Right atrium auricular region (tissue), 2 donors: ENCODE results near the gene TMEM59L. TPM values are rescaled to one million over a fixed set of nuclear protein-coding genes. Genes with fewer than 3 reads are reported as not detected.
A peak's percentile ranks its signal among the peaks of the same experiment; 100 is the strongest.

Source experiments
- DNase-seq: peaks from one replicate; pipeline ENCODE4 v3.0.0-alpha.2; 2019; ENCODE audit warnings: low spot score
- H3K27ac ChIP-seq, 2 donors: fragments of 200-600 bp; sonication (generic); 1 replicate in 1 of 2; 2 replicates in 1 of 2; pipeline ENCODE4 v1.5.1; 2016 to 2019
- H3K27me3 ChIP-seq, 2 donors: fragments of 200-600 bp; sonication (generic); one replicate each; pipeline versions ENCODE4 v1.5.1 to v1.6.0; 2017 to 2019
- H3K36me3 ChIP-seq: fragments of 200-600 bp; sonication (generic); one replicate; pipeline ENCODE4 v1.5.1; 2016
- H3K4me1 ChIP-seq, 2 donors: fragments of 200-600 bp; sonication (generic); one replicate each; pipeline versions ENCODE4 v1.5.1 to v1.6.0; 2017 to 2019
- H3K4me3 ChIP-seq, 2 donors: fragments of 200-600 bp; sonication (generic); 1 replicate in 1 of 2; 2 replicates in 1 of 2; pipeline ENCODE4 v1.5.1; 2017 to 2019; ENCODE audit warnings: mild to moderate bottlenecking in 1 of 2, moderate library complexity in 1 of 2
- H3K9me3 ChIP-seq, 2 donors: fragments of 200-600 bp; sonication (generic); one replicate each; pipeline ENCODE4 v1.5.1; 2019
- CTCF ChIP-seq, 2 donors: fragments of 200-600 bp; sonication (generic); IDR thresholded peaks; one replicate each; pipeline ENCODE4 v1.5.1; 2019; ENCODE audit warnings: antibody characterized with exemption in 2 of 2
- total RNA-seq, 2 donors: library from RNA; depleted of rRNA; stranded (reverse); fragments of >200 nt; gene quantifications; one replicate each; pipeline ENCODE4 v1.1.0, GENCODE V29; 2016

The TMEM59L gene
- total RNA-seq, 2 donors from 2014 or later: 2.2 to 3.0 TPM

DNA sequence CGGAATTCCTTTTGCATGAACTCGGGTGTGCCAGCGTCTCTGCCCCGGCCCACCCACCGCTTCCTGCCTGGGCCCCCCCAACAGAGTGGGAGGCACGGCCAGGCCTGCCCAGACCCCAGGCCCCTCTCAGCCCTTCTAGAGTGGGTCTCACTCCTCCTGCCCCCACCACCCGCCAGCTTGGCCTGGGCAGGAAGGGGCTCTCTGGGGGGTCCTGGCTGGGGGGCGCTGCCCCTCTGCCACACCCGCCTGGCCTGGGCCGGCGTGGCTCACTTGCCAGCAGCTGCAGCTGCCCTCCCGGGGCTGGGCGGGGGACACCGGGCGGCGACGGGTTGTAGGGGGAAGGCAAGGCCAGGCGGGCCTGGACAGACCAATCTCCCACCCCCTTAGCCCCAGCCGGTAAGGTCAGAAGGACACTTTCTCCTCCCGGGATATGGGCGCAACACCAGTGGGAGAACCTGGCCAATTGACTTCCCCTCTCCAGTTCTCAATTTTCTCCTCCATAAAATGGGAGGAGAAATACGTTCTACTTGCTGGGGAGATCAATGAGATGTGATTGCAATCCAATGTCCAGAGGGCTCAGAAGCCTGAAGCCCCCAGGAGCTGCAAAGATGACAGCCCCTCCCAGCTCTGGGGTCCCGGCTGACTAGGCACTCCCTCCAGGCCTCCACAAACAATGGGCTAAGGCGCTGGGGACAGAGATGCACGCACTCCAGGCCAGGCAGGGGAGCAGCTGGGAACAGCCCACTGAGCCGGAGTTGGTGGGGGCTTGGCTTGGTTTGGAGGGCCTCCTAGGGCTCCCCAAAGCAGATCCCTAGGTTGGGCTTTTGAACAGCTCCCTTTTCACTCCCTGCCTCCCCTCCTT, 8.5 kb upstream of the TMEM59L start:
- Histone ChIP-seq H3K4me3 (peak overlapping the region; percentile 19 to 53), H3K27ac (peak overlapping the region in 1 of 2 donors; percentile 53)

GRCh38 chr19:18604820-18605159, 7.9 kb upstream of the TMEM59L start:
- H3K9me3 ChIP-seq: no peaks in the 10 kb centered on the region
- H3K27me3 ChIP-seq: peaks cover 27 to 38% of the 10 kb centered on the region in 2 donors
- peak overlapping the region; percentile 32 to 53 for H3K4me3 ChIP-seq
- peaks cover 0 to 35% of the 10 kb centered on the region in 2 donors for H3K4me1 ChIP-seq
- DNase-seq: no peak
- H3K27ac ChIP-seq: peak overlapping the region in 1 of 2 donors; percentile 53
- TF ChIP-seq CTCF (IDR thresholded peaks at IDR 0.05): no peak
- no peaks in the 10 kb centered on the region for H3K36me3 ChIP-seq

More for the DNA sequence above, 8.5 kb upstream of the TMEM59L start:
- no peaks in the 10 kb centered on the region for H3K36me3 ChIP-seq
- peaks cover 27 to 34% of the 10 kb centered on the region in 2 donors for H3K27me3 ChIP-seq
- DNase-seq: no peak
- H3K9me3 ChIP-seq: no peaks in the 10 kb centered on the region
- TF ChIP-seq CTCF (IDR thresholded peaks at IDR 0.05): no peak
- H3K4me1 ChIP-seq: peaks cover 0 to 35% of the 10 kb centered on the region in 2 donors

- DNase-seq: no peak
- peak overlapping the region; percentile 32 to 53 for H3K4me3 ChIP-seq
- peaks cover 31 to 42% of the 10 kb centered on the region in 2 donors for H3K27me3 ChIP-seq
- H3K27ac ChIP-seq: peak overlapping the region in 1 of 2 donors; percentile 53
- no peaks in the 10 kb centered on the region for H3K9me3 ChIP-seq
- H3K36me3 ChIP-seq: no peaks in the 10 kb centered on the region
- peaks cover 0 to 35% of the 10 kb centered on the region in 2 donors for H3K4me1 ChIP-seq
- TF ChIP-seq CTCF (IDR thresholded peaks at IDR 0.05): no peak
Observed at GRCh38 chr19:18605196-18605545, 7.5 kb upstream of the TMEM59L start.

- Histone ChIP-seq H3K36me3 (no peaks in the 10 kb centered on the region), H3K4me3 (peak overlapping the region; percentile 32 to 53), H3K27me3 (peaks cover 37 to 47% of the 10 kb centered on the region in 2 donors), H3K27ac (peak overlapping the region; percentile 16 to 53), H3K9me3 (no peaks in the 10 kb centered on the region), H3K4me1 (peaks cover 0 to 39% of the 10 kb centered on the region in 2 donors)
- DNase-seq: no peak
- no peak for TF ChIP-seq CTCF (IDR thresholded peaks at IDR 0.05)
Observed at GRCh38 chr19:18605546-18606280, 7.0 kb upstream of the TMEM59L start.

- Histone ChIP-seq H3K4me3 (peak within 1 kb of the TSS; percentile 32 to 53), H3K4me1 (peaks cover 0 to 47% of the 10 kb centered on the region in 2 donors), H3K27me3 (peaks cover 45 to 55% of the 10 kb centered on the region in 2 donors), H3K27ac (peak within 1 kb of the TSS; percentile 16 to 53), H3K36me3 (no peaks in the 10 kb centered on the region), H3K9me3 (no peaks in the 10 kb centered on the region)
- no peak for TF ChIP-seq CTCF (IDR thresholded peaks at IDR 0.05)
- no peak for DNase-seq
Observed at GRCh38 chr19:18606281-18607225, 6.1 kb upstream of the TMEM59L start, which contains the start of gene CRLF1. TSS of gene CRLF1 (minus strand) at chr19:18606799. CDS start at chr19:18606656, 143 bp downstream.
